IMR-90 (cell line): ENCODE measurements around the gene DVL2.

Source experiments
- POLR2A ChIP-seq: IDR thresholded peaks from 2 replicates; pipeline ENCODE4 v1.6.1; 2012; ENCODE audit warnings: mild to moderate bottlenecking, low read depth, low read length
- RAD21 ChIP-seq: IDR thresholded peaks from 2 replicates; pipeline ENCODE4 v1.6.1; 2012; ENCODE audit warnings: low read length, improper control_type of control experiment
- TF ChIP-seq, protein P1 (sequence below): conservative IDR thresholded peaks from 2 replicates; pipeline ENCODE4 v1.5.1; 2012; ENCODE audit warnings: mild to moderate bottlenecking, low read depth, low read length, improper control_type of control experiment
- TF ChIP-seq, protein P2 (sequence below): fragments of 150-350 bp; IDR thresholded peaks from 2 replicates; pipeline ENCODE4 v1.6.1; 2016; ENCODE audit warnings: low read depth, mild to moderate bottlenecking, low read length, moderate library complexity, borderline replicate concordance
- TF ChIP-seq, protein P3 (sequence below): fragments of 150-350 bp; IDR thresholded peaks from 2 replicates; pipeline ENCODE4 v1.6.1; 2017; ENCODE audit warnings: mild to moderate bottlenecking, antibody characterized with exemption, low read length, low read depth

DNA sequence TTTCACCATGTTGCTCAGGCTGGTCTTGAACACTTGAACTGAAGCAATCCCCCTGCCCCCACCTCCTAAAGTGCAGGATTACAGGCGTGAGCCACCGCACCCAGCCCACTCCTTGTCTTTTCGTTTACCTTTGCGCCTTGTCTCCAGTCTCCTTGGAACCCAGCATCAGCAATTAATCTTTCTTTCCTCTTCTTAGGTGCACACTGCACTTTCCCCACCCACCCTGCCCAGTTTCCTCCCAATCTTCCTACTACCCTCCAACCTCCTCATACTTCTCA is 29.4 kb upstream of the DVL2 start:
- TF ChIP-seq, protein P1, sequence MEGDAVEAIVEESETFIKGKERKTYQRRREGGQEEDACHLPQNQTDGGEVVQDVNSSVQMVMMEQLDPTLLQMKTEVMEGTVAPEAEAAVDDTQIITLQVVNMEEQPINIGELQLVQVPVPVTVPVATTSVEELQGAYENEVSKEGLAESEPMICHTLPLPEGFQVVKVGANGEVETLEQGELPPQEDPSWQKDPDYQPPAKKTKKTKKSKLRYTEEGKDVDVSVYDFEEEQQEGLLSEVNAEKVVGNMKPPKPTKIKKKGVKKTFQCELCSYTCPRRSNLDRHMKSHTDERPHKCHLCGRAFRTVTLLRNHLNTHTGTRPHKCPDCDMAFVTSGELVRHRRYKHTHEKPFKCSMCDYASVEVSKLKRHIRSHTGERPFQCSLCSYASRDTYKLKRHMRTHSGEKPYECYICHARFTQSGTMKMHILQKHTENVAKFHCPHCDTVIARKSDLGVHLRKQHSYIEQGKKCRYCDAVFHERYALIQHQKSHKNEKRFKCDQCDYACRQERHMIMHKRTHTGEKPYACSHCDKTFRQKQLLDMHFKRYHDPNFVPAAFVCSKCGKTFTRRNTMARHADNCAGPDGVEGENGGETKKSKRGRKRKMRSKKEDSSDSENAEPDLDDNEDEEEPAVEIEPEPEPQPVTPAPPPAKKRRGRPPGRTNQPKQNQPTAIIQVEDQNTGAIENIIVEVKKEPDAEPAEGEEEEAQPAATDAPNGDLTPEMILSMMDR: no peak
- TF ChIP-seq POLR2A: no peak
- TF ChIP-seq, protein P2, sequence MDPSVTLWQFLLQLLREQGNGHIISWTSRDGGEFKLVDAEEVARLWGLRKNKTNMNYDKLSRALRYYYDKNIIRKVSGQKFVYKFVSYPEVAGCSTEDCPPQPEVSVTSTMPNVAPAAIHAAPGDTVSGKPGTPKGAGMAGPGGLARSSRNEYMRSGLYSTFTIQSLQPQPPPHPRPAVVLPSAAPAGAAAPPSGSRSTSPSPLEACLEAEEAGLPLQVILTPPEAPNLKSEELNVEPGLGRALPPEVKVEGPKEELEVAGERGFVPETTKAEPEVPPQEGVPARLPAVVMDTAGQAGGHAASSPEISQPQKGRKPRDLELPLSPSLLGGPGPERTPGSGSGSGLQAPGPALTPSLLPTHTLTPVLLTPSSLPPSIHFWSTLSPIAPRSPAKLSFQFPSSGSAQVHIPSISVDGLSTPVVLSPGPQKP: no peak
- TF ChIP-seq RAD21: no peak
- TF ChIP-seq, protein P3, sequence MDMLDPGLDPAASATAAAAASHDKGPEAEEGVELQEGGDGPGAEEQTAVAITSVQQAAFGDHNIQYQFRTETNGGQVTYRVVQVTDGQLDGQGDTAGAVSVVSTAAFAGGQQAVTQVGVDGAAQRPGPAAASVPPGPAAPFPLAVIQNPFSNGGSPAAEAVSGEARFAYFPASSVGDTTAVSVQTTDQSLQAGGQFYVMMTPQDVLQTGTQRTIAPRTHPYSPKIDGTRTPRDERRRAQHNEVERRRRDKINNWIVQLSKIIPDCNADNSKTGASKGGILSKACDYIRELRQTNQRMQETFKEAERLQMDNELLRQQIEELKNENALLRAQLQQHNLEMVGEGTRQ: no peak
